ENCODE measurements around the gene FAM185A.

DNA sequence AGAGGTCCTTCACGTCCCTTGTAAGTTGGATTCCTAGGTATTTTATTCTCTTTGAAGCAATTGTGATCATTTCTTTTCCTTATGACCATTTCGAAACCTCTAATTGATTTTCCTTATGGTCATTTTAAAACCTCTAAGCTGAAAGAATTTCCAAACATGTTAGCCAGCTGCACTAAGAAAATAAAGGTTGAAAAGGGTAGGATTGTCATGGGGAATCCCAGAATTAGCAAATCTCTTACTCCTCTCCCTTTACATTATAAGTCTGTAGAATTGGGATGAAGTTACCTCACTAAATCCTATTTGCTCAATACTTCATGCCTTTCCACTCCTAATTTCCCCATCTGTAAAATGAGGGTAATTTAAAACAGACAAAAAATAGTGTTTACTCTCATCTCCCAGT is 79.5 kb downstream of the FAM185A start:
- TF ChIP-seq, protein P1, sequence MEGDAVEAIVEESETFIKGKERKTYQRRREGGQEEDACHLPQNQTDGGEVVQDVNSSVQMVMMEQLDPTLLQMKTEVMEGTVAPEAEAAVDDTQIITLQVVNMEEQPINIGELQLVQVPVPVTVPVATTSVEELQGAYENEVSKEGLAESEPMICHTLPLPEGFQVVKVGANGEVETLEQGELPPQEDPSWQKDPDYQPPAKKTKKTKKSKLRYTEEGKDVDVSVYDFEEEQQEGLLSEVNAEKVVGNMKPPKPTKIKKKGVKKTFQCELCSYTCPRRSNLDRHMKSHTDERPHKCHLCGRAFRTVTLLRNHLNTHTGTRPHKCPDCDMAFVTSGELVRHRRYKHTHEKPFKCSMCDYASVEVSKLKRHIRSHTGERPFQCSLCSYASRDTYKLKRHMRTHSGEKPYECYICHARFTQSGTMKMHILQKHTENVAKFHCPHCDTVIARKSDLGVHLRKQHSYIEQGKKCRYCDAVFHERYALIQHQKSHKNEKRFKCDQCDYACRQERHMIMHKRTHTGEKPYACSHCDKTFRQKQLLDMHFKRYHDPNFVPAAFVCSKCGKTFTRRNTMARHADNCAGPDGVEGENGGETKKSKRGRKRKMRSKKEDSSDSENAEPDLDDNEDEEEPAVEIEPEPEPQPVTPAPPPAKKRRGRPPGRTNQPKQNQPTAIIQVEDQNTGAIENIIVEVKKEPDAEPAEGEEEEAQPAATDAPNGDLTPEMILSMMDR (IDR thresholded peaks at IDR 0.05): no peak
- no peak for TF ChIP-seq POLR2A (IDR thresholded peaks at IDR 0.05)
